Liver (tissue), 9 donors: ENCODE results near the gene HUNK. TPM values are rescaled to one million over a fixed set of nuclear protein-coding genes. Genes with fewer than 3 reads are reported as not detected.

Source experiments
- DNase-seq: peaks from one replicate; pipeline ENCODE4 v3.0.0-alpha.2; 2017; ENCODE audit warnings: low spot score
- H3K27ac ChIP-seq, 2 donors: one replicate each; pipeline ENCODE4 v1.7.0; 2013; ENCODE audit warnings: inconsistent platforms in 2 of 2, low read length in 2 of 2, control low read depth in 1 of 2, low read depth in 1 of 2, mild to moderate bottlenecking in 1 of 2
- H3K27me3 ChIP-seq, 4 donors: one replicate each; pipeline versions ENCODE4 v1.6.1 to v1.7.0; 2013; ENCODE audit warnings: low read length in 3 of 4, inconsistent platforms in 1 of 4, mild to moderate bottlenecking in 1 of 4, moderate library complexity in 1 of 4; ENCODE audit not compliant: control insufficient read depth in 4 of 4, insufficient read depth in 4 of 4
- H3K36me3 ChIP-seq, 4 donors: one replicate each; pipeline versions ENCODE4 v1.6.1 to v1.7.0; 2013; ENCODE audit warnings: low read length in 3 of 4, mild to moderate bottlenecking in 3 of 4, low read depth in 1 of 4, moderate library complexity in 1 of 4; ENCODE audit not compliant: control insufficient read depth in 4 of 4, insufficient read depth in 3 of 4
- H3K4me1 ChIP-seq, 4 donors: one replicate each; pipeline versions ENCODE4 v1.6.1 to v1.7.0; 2013; ENCODE audit warnings: low read length in 3 of 4, mild to moderate bottlenecking in 3 of 4, moderate library complexity in 1 of 4; ENCODE audit not compliant: control insufficient read depth in 4 of 4, insufficient read depth in 4 of 4
- H3K4me3 ChIP-seq, 3 donors: one replicate each; pipeline versions ENCODE4 v1.6.1 to v1.7.0; 2013; ENCODE audit warnings: low read length in 3 of 3, control low read depth in 1 of 3, low read depth in 1 of 3, mild to moderate bottlenecking in 1 of 3
- H3K9ac ChIP-seq, 2 donors: one replicate each; pipeline ENCODE4 v1.7.0; 2013; ENCODE audit warnings: low read length in 2 of 2, mild to moderate bottlenecking in 2 of 2, moderate library complexity in 2 of 2, control low read depth in 1 of 2, low read depth in 1 of 2
- H3K9me3 ChIP-seq, 4 donors: one replicate each; pipeline versions ENCODE4 v1.6.1 to v1.7.0; 2013; ENCODE audit warnings: low read length in 3 of 4; ENCODE audit not compliant: control insufficient read depth in 4 of 4
- EGR1 ChIP-seq, 2 donors: IDR thresholded peaks; 2 replicates each; pipeline ENCODE4 v1.6.1; 2016 to 2018; ENCODE audit warnings: antibody characterized with exemption in 2 of 2, low read depth in 2 of 2
- FOXA1 ChIP-seq: IDR thresholded peaks from 2 replicates; pipeline ENCODE4 v1.6.1; 2016; ENCODE audit warnings: antibody characterized with exemption
- HNF4A ChIP-seq, 2 donors: conservative IDR thresholded peaks; 2 replicates each; pipeline ENCODE4 v1.6.1; 2016; ENCODE audit warnings: antibody characterized with exemption in 2 of 2, mild to moderate bottlenecking in 2 of 2
- JUND ChIP-seq, 2 donors: IDR thresholded peaks; 2 replicates each; pipeline ENCODE4 v1.6.1; 2016; ENCODE audit warnings: antibody characterized with exemption in 2 of 2
- NR2F2 ChIP-seq: IDR thresholded peaks from 2 replicates; pipeline ENCODE4 v1.6.1; 2016; ENCODE audit warnings: antibody characterized with exemption
- RAD21 ChIP-seq, 2 donors: IDR thresholded peaks; 2 replicates each; pipeline ENCODE4 v1.6.1; 2016; ENCODE audit warnings: antibody characterized with exemption in 2 of 2, mild to moderate bottlenecking in 2 of 2
- RXRA ChIP-seq, 2 donors: IDR thresholded peaks; 2 replicates each; pipeline ENCODE4 v1.6.1; 2017 to 2018; ENCODE audit warnings: antibody characterized with exemption in 2 of 2, mild to moderate bottlenecking in 1 of 2
- YY1 ChIP-seq: IDR thresholded peaks from 2 replicates; pipeline ENCODE4 v1.6.1; 2016; ENCODE audit warnings: antibody characterized with exemption, mild to moderate bottlenecking
- WGBS: extraction: QIAGEN DNeasy Blood & Tissue Kit; methylation state at CpG from one replicate; pipeline ENCODE4 v1.1.7; 2013; 5-methylcytosine and 5-hydroxymethylcytosine counted together
- polyA plus RNA-seq, 2 donors: library from polyadenylated mRNA; stranded (reverse) in 1 of 2; unstranded in 1 of 2; fragments of 200-250 nt in 1 of 2; fragments of >200 nt in 1 of 2; fragmentation: Nextera tagmentation in 1 of 2; extraction: Ambion mirVana in 1 of 2; gene quantifications; one replicate each; pipeline versions ENCODE4 v1.2.1 to v1.2.3, GENCODE V29; 2013 to 2015
- total RNA-seq, 2 donors: library from RNA; depleted of rRNA; stranded (reverse); fragments of >200 nt; gene quantifications; one replicate each; pipeline ENCODE4 v1.2.3, GENCODE V29; 2014
- TF ChIP-seq, protein P1 (sequence below): IDR thresholded peaks from 2 replicates; pipeline ENCODE4 v1.6.1; 2016; ENCODE audit warnings: antibody characterized with exemption
- TF ChIP-seq, protein P2 (sequence below): IDR thresholded peaks from 2 replicates; pipeline ENCODE4 v1.6.1; 2016; ENCODE audit warnings: antibody characterized with exemption
- TF ChIP-seq, protein P3 (sequence below): fragments of 150-350 bp; IDR thresholded peaks from 2 replicates; pipeline ENCODE4 v1.5.1; 2017; ENCODE audit warnings: improper control_type of control experiment, low read depth, low read length; ENCODE audit not compliant: missing input control
- TF ChIP-seq, protein P4 (sequence below): IDR thresholded peaks from 2 replicates; pipeline ENCODE4 v1.6.1; 2016; ENCODE audit warnings: antibody characterized with exemption, mild to moderate bottlenecking
- donor health status: healthy.
- donor health status: healthy.
- donor health status: healthy.
- donor health status: healthy.
- donor health status: healthy.

HUNK gene
- total and polyA plus RNA-seq, 4 donors, result 0.11 to 0.92 (median 0.30) TPM

DNA sequence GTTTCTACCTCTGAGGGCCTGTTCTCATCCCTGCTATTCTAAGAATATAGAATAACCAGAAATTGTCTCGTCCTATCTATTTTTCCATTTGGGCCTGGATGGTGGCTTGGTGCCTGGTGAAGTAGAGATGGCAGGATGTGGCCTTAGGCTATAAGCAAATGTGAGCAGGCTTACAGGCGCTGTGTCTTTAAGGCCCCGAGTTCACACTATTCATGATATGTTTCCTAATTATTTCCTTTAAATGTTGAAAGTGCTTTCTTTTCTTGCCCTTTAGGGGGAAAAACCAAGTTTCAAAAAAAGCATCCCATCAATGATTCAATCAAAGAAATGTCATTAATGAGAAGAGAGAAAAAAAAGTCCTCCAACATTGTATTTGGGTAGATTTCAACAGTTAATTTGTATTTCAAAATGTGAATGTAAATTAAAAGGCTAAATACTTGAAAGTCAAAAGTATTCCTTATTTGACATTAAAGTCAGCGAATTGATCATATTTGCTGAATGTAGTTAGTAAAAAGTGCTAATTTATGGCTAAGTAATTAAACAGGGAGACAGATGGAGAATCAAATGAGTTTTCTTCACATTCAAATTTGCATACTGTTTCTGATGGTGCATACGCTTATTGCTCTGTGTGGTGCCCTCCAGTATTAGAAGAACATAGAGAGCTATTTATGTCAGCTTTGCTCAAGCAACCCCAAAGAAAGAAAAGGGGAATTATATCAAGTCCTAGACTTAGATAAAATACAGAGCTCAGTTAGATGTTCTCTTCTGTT is 34.0 kb upstream of the HUNK start:
- Histone ChIP-seq H3K4me1 (no peaks in the 10 kb centered on the region), H3K4me3 (no peak overlapping the region), H3K9ac (no peak overlapping the region), H3K36me3 (no peaks in the 10 kb centered on the region), H3K9me3 (no peaks in the 10 kb centered on the region), H3K27ac (no peak overlapping the region), H3K27me3 (no peaks in the 10 kb centered on the region)
- TF ChIP-seq NR2F2 (no peak), RAD21 (IDR thresholded peaks at IDR 0.05) (no peak), RXRA (IDR thresholded peaks at IDR 0.05) (no peak), YY1 (no peak)
- TF ChIP-seq, protein P1, sequence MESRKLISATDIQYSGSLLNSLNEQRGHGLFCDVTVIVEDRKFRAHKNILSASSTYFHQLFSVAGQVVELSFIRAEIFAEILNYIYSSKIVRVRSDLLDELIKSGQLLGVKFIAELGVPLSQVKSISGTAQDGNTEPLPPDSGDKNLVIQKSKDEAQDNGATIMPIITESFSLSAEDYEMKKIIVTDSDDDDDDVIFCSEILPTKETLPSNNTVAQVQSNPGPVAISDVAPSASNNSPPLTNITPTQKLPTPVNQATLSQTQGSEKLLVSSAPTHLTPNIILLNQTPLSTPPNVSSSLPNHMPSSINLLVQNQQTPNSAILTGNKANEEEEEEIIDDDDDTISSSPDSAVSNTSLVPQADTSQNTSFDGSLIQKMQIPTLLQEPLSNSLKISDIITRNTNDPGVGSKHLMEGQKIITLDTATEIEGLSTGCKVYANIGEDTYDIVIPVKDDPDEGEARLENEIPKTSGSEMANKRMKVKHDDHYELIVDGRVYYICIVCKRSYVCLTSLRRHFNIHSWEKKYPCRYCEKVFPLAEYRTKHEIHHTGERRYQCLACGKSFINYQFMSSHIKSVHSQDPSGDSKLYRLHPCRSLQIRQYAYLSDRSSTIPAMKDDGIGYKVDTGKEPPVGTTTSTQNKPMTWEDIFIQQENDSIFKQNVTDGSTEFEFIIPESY, result no peak
- TF ChIP-seq, protein P2, sequence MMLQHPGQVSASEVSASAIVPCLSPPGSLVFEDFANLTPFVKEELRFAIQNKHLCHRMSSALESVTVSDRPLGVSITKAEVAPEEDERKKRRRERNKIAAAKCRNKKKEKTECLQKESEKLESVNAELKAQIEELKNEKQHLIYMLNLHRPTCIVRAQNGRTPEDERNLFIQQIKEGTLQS, result no peak
- no peak for DNase-seq
- WGBS, result 81% methylated on average over 5 of the region's 5 CpGs

DNA sequence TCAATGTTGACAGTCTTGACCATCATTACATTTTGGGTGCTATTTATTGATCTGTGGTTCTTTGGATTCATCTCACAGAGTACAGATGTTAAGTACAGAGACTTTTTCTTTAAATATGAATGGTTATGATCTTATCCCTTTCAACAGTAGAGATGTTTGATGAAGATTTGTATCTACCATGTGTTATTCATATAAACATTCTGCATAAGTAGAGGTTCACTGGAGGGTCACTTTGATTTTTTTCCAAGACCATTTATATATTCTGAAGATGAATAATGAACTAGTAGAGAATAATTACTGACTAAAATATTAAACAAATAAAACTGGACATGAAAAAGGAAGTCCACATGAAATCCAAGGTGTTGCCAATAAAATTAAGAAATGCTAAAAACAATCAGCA is 28.6 kb upstream of the HUNK start:
- H3K27ac ChIP-seq, result no peak overlapping the region

More for the DNA sequence above, 28.6 kb upstream of the HUNK start:
- TF ChIP-seq JUND (IDR thresholded peaks at IDR 0.05), result no peak
- TF ChIP-seq HNF4A (conservative IDR thresholded peaks at IDR 0.05), result no peak
- no peak for TF ChIP-seq EGR1 (IDR thresholded peaks at IDR 0.05; ENCODE audit: low read depth in 2 of 2)
- TF ChIP-seq, protein P3, sequence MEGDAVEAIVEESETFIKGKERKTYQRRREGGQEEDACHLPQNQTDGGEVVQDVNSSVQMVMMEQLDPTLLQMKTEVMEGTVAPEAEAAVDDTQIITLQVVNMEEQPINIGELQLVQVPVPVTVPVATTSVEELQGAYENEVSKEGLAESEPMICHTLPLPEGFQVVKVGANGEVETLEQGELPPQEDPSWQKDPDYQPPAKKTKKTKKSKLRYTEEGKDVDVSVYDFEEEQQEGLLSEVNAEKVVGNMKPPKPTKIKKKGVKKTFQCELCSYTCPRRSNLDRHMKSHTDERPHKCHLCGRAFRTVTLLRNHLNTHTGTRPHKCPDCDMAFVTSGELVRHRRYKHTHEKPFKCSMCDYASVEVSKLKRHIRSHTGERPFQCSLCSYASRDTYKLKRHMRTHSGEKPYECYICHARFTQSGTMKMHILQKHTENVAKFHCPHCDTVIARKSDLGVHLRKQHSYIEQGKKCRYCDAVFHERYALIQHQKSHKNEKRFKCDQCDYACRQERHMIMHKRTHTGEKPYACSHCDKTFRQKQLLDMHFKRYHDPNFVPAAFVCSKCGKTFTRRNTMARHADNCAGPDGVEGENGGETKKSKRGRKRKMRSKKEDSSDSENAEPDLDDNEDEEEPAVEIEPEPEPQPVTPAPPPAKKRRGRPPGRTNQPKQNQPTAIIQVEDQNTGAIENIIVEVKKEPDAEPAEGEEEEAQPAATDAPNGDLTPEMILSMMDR, result no peak
- TF ChIP-seq FOXA1, result no peak
- no peak for TF ChIP-seq RAD21 (IDR thresholded peaks at IDR 0.05)
- TF ChIP-seq, protein P4, sequence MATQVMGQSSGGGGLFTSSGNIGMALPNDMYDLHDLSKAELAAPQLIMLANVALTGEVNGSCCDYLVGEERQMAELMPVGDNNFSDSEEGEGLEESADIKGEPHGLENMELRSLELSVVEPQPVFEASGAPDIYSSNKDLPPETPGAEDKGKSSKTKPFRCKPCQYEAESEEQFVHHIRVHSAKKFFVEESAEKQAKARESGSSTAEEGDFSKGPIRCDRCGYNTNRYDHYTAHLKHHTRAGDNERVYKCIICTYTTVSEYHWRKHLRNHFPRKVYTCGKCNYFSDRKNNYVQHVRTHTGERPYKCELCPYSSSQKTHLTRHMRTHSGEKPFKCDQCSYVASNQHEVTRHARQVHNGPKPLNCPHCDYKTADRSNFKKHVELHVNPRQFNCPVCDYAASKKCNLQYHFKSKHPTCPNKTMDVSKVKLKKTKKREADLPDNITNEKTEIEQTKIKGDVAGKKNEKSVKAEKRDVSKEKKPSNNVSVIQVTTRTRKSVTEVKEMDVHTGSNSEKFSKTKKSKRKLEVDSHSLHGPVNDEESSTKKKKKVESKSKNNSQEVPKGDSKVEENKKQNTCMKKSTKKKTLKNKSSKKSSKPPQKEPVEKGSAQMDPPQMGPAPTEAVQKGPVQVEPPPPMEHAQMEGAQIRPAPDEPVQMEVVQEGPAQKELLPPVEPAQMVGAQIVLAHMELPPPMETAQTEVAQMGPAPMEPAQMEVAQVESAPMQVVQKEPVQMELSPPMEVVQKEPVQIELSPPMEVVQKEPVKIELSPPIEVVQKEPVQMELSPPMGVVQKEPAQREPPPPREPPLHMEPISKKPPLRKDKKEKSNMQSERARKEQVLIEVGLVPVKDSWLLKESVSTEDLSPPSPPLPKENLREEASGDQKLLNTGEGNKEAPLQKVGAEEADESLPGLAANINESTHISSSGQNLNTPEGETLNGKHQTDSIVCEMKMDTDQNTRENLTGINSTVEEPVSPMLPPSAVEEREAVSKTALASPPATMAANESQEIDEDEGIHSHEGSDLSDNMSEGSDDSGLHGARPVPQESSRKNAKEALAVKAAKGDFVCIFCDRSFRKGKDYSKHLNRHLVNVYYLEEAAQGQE, result no peak
- Histone ChIP-seq H3K4me3 (no peak overlapping the region), H3K4me1 (no peaks in the 10 kb centered on the region), H3K9me3 (no peaks in the 10 kb centered on the region), H3K27me3 (peaks cover 0 to 3% (median 0%) of the 10 kb centered on the region in 4 donors), H3K9ac (no peak overlapping the region), H3K36me3 (no peaks in the 10 kb centered on the region)
- DNase-seq, result no peak
